ENCODE measurements around the gene KLF2. TPM values are rescaled to one million over a fixed set of nuclear protein-coding genes. Genes with fewer than 3 reads are reported as not detected.
"Not testable (repeated sequence)": the region's sequence is repeated elsewhere in the genome, so short reads cannot be mapped to it uniquely, and the experiment has no call there.

The KLF2 gene
- total RNA-seq, 1 donor from 2014 or later: 36.1 TPM

- no peak for DNase-seq (ENCODE audit: extremely low read depth, low read depth, low spot score)
Observed at GRCh38 chr19:16336571-16336970, 11.9 kb downstream of the KLF2 start.

GRCh38 chr19:16337809-16338469 is 13.3 kb downstream of the KLF2 start:
- DNase-seq (ENCODE audit: extremely low read depth, low read depth, low spot score): no peak

GRCh38 chr19:16338470-16339360 is 14.1 kb downstream of the KLF2 start:
- DNase-seq (ENCODE audit: extremely low read depth, low read depth, low spot score): no peak

GRCh38 chr19:16339361-16339725 is 14.7 kb downstream of the KLF2 start:
- DNase-seq (ENCODE audit: extremely low read depth, low read depth, low spot score): no peak

GRCh38 chr19:16340092-16340491 is 15.5 kb downstream of the KLF2 start:
- no peak for DNase-seq (ENCODE audit: extremely low read depth, low read depth, low spot score)

GRCh38 chr19:16340654-16341053 is 16.0 kb downstream of the KLF2 start:
- DNase-seq (ENCODE audit: extremely low read depth, low read depth, low spot score): no peak

- DNase-seq (ENCODE audit: extremely low read depth, low read depth, low spot score): no peak
Observed at GRCh38 chr19:16342002-16342715, 17.5 kb downstream of the KLF2 start.

GRCh38 chr19:16343156-16343555 is 18.5 kb downstream of the KLF2 start:
- DNase-seq (ENCODE audit: extremely low read depth, low read depth, low spot score): no peak

- no peak for DNase-seq (ENCODE audit: extremely low read depth, low read depth, low spot score)
Observed at GRCh38 chr19:16345457-16345856, 20.8 kb downstream of the KLF2 start.

GRCh38 chr19:16347099-16347498 is 22.5 kb downstream of the KLF2 start:
- not testable (repeated sequence) for DNase-seq (ENCODE audit: extremely low read depth, low read depth, low spot score)

- DNase-seq (ENCODE audit: extremely low read depth, low read depth, low spot score): no peak
Observed at GRCh38 chr19:16347706-16348105, 23.1 kb downstream of the KLF2 start.

GRCh38 chr19:16349551-16350152 is 25.0 kb downstream of the KLF2 start:
- DNase-seq (ENCODE audit: extremely low read depth, low read depth, low spot score): no peak

- no peak for DNase-seq (ENCODE audit: extremely low read depth, low read depth, low spot score)
Observed at GRCh38 chr19:16351133-16351809, 26.6 kb downstream of the KLF2 start.

GRCh38 chr19:16355293-16356043 is 30.8 kb downstream of the KLF2 start:
- DNase-seq (ENCODE audit: extremely low read depth, low read depth, low spot score): no peak

- no peak for DNase-seq (ENCODE audit: extremely low read depth, low read depth, low spot score)
Observed at GRCh38 chr19:16358456-16358855, 33.8 kb downstream of the KLF2 start.

GRCh38 chr19:16359074-16359473 is 34.4 kb downstream of the KLF2 start:
- DNase-seq (ENCODE audit: extremely low read depth, low read depth, low spot score): no peak

GRCh38 chr19:16359964-16360363 is 35.3 kb downstream of the KLF2 start:
- no peak for DNase-seq (ENCODE audit: extremely low read depth, low read depth, low spot score)

GRCh38 chr19:16360738-16361137 is 36.1 kb downstream of the KLF2 start:
- no peak for DNase-seq (ENCODE audit: extremely low read depth, low read depth, low spot score)

- no peak for DNase-seq (ENCODE audit: extremely low read depth, low read depth, low spot score)
Observed at GRCh38 chr19:16361254-16361653, 36.6 kb downstream of the KLF2 start.

GRCh38 chr19:16361926-16362325 is 37.3 kb downstream of the KLF2 start:
- DNase-seq (ENCODE audit: extremely low read depth, low read depth, low spot score): no peak
